HCT116 (cell line): ENCODE data around the gene INS. TPM values are rescaled to one million over a fixed set of nuclear protein-coding genes. Genes with fewer than 3 reads are reported as not detected.

Experiments
- microRNA counts: library from miRNA; unstranded; fragments of <30 nt; microRNA quantifications from one replicate; lab custom pipeline; 2015
- microRNA-seq: library from miRNA; unstranded; fragments of <30 nt; microRNA quantifications from one replicate; pipeline ENCODE4, GENCODE V29; 2016; ENCODE audit warnings: borderline number of aligned reads
- total RNA-seq: library from RNA; stranded (reverse); gene quantifications from one replicate; pipeline ENCODE4 v1.2.1, GENCODE V29; 2021; ENCODE audit not compliant: unreplicated experiment

INS gene
- total RNA-seq, 1 experiment from 2014 or later = 0.44 TPM

MicroRNAs encoded within 50 kb of the gene (microRNA counts, 767-probe panel; counts per million panel counts)
- not detected for microRNA hsa-miR-483-3p (lab: Ali Mortazavi, UCI)
- not detected for microRNA hsa-miR-483-5p (lab: Ali Mortazavi, UCI)

Small RNA genes lying within 50 kb of the gene (microRNA-seq; reads per million reads assigned to microRNA genes)
- gene MIR4686 = not detected
- gene MIR483 = 97.1 reads per million, percentile 63 among the genes with 10 or more reads in this experiment

Other genes starting within 250 kb of the INS start
- gene TNNT3, start 241.5 kb downstream of the INS start, total RNA-seq = 0.71 TPM
- 109 TPM for gene MRPL23, start 213.9 kb downstream of the INS start, total RNA-seq
- 10.5 TPM for gene H19, start 163.4 kb downstream of the INS start, total RNA-seq
- 17.9 TPM for gene IGF2, start 21.8 kb downstream of the INS start, total RNA-seq
- gene TH, start 10.6 kb upstream of the INS start, total RNA-seq = not detected
- not detected for gene ASCL2, start 109.4 kb upstream of the INS start, total RNA-seq
- gene C11orf21, start 140.7 kb upstream of the INS start, total RNA-seq = not detected
- not detected for gene TSPAN32, start 140.8 kb upstream of the INS start, total RNA-seq
- 296 TPM for gene CD81, start 216.1 kb upstream of the INS start, total RNA-seq
- 47.1 TPM for gene TSSC4, start 239.5 kb upstream of the INS start, total RNA-seq